Left kidney (tissue), 8 donors: ENCODE measurements around the gene HEATR9. TPM values are rescaled to one million over a fixed set of nuclear protein-coding genes. Genes with fewer than 3 reads are reported as not detected.
A peak's percentile ranks its signal among the peaks of the same experiment; 100 is the strongest.
"Not testable (repeated sequence)": the region's sequence is repeated elsewhere in the genome, so short reads cannot be mapped to it uniquely, and the experiment has no call there.

Source experiments
- DNase-seq: peaks from one replicate; pipeline ENCODE4 v3.0.0-alpha.2; 2013
- long read RNA-seq, 8 donors: transcript quantifications; one replicate each; lab custom pipeline, GENCODE V29; 2026
- polyA plus RNA-seq: library from polyadenylated mRNA; unstranded; fragments of 120-200 nt; gene quantifications from one replicate; pipeline ENCODE4 v1.2.1, GENCODE V29; 2013; ENCODE audit not compliant: insufficient read length

The HEATR9 gene, protein sequence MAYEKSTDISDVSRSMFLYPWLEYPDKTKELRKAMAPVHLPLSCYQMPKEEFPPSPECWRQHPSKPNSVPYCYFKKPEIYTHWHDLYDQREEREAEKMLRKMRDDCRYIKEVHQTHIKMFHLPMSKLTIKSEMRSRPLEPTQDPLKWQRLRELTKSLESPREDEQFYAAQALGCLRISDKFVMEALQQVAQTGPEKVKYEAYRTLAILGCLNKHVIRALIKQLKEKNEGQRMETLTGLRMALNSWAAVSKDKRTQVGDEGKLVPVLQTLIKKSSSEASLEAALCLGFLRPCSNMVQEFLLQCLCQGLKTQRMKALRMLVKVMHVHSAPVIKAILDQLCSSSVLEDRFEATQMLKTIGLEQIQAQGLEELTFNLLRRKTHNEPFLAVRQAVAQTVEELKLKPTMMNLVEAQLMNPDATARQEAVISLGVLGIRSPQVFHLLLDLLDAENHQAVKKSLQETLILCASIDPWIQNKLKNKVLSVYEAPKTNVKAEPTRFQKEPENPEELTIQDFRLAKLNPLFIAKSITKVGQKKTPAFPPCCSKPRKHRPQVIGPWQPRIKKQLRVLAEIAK
- polyA plus RNA-seq, result 0.20 TPM
- long read RNA-seq, donor 1, result 0 reads
- long read RNA-seq, donor 2, result 0 reads
- long read RNA-seq, donor 3, result 0 reads
- long read RNA-seq, donor 4, result 0 reads
- long read RNA-seq, donor 5, result 0 reads
- long read RNA-seq, donor 6, result 0 reads
- long read RNA-seq, donor 7, result 0 reads
- long read RNA-seq, donor 8, result 0 reads

DNA sequence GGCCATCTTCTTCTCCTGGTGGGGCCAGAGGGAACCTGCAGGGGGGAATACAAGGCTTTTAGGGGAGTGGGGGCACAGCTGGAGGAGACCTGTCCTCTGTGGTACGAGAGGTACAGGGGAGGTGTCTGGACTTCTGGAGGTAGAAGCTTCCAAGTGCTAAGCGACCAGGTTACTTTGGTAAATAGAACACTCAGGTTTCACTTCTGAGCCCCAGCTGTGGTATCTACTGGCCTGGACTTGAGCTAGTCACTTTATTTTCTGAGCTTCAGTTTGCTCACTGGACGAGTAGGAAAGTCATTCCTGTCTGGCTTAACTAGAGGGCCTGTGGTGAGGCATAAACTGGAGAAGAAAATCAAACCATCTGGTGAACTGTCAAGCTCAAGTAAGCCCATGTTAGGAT, at the start of gene HEATR9:
Gene HEATR9 (minus strand): TSS at position 155 of the 400 bp plus-strand sequence. CDS start 149 bp downstream, at position 6.
- DNase-seq, result no peak

DNA sequence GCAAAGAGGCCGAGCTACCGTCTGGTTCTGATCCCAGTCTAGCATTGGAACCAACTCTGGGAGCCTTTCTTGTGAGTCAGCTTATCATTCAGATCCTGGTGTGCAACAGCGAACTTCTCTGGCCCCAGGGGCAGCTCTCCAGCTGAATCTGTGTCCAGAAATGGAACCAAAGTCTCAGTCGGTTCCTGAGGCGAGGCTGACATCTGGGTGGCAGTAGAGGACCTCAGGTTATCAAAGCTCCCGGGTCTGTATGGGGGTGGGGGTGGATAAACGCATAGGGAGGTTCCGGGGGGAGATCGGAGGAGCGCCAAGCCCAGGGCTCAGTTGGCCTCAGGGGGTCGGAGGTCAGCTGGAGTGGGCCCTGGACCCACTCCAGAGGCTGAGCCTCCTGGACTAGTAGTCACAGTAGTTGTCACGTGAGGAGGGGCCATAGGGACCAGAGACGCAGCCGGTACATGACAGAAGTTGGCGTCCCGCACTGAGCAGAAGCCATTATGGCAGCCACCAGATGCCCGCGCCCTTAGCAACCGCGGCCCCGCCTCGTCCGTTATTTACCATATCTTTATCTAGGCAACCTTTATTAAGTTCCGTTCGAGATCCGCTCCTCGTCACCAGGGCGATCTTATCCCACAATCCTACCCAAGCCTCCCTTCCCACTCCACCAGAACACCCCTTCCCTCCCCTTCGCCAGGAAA, 49.0 kb upstream of the HEATR9 start:
- no peak for DNase-seq

DNA sequence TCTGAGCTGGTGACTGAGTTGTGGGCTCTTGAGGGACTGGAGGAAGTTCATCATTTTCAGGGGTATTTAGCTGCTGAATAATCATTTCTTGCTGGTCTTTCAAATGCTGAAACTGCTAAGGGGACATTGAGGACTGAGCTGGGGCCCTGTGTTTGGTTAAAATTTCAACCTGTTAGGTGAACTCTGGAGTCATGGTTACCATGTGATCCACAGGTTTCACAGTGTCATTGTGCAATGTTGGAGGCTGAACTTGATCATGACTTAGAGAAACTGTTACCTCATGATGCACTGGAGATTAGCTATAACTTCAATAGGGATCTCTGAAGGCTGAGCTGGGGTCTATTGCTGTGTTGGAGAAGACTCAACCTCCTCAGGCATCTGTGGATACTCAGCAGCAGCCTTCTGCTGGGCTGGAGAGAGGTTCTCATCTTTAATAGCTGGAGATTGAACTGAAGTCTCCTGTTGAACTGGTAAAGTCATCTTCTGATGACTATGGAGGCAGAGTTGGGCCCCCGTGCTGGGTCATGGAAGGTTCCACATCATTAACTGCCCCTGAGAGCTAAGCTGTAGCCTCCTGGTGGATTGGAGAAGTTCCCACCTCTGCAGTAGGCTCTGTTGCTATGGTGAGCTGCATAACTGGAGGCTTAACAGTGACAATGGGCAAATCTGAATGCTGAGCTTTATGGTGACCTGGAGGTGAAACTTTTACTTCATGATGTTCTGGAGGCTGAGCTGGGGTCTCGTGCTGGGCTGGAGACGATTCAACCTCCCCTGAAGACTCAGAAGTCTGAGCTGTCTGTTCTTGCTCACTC, 46.7 kb upstream of the HEATR9 start:
- no peak for DNase-seq

GRCh38 chr17:35914354-35914753, 45.7 kb upstream of the HEATR9 start:
- DNase-seq, result no peak

GRCh38 chr17:35913609-35914008, 44.9 kb upstream of the HEATR9 start:
- no peak for DNase-seq

- DNase-seq, result no peak
These were observed 44.3 kb upstream of the HEATR9 start for GRCh38 chr17:35912942-35913341.

DNA sequence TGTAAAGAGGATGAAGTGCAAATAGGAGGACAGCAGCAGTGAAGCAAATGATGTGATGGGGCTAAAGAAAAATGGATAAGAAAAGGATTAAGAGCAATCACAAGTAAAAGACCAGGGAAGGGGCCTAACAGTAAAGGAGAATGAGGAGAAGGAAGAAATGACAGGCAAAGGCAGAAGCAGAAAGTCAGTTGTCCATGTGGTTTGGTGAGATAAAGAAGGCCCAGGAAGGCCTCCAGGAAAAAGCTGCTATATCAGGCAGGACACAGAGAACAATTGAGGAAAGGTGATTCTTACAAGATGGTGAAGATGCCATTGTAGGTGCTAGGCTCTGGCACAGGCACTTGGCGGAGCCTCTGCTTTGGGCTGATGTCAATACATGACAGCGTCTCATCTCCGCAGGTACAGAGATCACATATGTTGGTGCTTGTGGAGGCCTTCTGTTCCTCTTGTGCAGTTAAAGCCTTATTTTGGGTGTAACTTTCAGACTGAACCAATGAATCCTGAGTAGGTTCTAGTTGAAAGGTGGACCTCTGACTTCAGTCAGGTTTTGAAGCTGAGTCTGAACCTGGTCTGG, 43.7 kb upstream of the HEATR9 start:
- DNase-seq, result no peak

- no peak for DNase-seq
These were observed 40.7 kb upstream of the HEATR9 start for GRCh38 chr17:35909408-35909807.

DNA sequence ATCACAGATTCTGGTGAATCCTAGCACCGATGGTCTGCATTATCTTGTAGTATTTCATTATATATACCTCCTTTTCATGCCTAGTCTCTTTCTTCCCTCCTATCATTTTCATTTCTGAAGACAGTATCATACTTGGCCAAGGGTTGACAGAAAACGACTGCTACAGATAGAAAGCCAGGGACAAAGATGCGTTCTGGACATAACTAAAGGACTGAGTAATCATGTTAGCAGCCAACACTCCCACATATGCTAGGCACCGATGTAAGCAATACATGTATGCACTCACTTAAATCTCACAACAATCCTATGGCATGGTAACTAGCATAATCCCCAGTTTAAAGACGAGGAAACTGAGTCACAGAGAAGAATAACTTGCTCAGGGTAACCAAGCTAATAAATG, 39.0 kb upstream of the HEATR9 start:
- no peak for DNase-seq

GRCh38 chr17:35906926-35907637, 38.4 kb upstream of the HEATR9 start:
- no peak for DNase-seq

GRCh38 chr17:35906191-35906925, 37.7 kb upstream of the HEATR9 start:
- no peak for DNase-seq

GRCh38 chr17:35903451-35903850, 34.8 kb upstream of the HEATR9 start:
- DNase-seq, result no peak

DNA sequence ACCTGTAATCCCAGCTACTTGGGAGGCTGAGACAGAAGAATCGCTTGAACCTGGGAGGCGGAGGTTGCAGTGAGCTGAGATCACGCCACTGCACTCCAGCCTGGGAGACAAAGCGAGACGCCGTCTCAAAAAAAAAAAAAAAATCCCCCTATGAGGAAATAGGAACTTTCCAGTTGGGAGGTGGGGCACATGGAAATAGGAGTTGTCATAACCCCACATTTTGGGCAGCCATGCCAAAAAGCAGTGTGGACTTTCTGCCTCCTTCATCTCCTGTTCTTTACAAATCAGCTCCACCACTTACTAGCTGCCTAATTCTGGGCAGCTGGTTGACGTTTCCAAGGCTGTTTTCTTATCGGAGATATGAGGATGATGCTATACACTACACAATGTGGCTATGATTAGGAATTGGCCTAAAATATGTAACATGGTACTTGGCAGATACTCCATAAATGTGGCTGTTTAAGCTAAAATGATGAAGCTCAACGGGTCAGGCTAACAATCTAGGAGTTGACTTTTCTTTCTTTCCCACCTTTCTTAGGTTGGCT, 33.0 kb upstream of the HEATR9 start:
- no peak for DNase-seq

DNA sequence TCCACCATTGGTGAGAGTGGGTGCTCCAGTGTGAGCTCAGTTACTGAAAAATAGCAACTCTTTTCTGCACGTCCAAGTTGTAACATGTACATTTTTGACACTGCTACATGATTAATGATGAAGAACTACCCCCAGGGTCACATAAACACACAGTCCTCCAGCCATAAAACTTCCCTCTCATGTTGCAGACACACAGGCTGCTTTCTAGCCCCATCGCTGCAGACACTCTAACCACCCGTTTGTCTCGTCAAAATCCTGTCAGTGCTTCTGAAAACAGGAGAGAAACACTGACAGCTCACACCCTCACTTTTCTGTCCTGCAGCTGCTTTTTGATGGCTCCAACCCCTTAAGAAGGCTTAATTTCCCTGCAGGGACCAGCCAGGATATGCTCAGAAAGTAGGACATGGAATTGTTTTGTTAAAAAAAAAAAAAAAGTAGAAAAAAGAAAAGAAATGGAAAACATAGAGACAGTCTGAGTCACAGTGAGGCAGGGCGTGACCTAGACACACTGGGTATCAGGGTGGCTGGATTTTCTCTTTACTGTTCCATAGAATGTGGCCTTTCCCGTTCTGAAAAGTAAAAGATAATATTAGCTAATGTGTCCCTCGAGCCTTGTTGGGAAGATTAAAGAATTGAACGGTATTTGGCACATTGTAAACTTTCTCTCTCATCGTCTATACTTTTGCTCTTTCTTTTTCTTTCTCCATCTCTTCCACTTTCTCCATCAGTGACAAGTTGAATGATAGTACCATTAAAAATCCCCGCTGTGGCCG, 32.2 kb upstream of the HEATR9 start:
- peak; percentile 51 for DNase-seq

DNA sequence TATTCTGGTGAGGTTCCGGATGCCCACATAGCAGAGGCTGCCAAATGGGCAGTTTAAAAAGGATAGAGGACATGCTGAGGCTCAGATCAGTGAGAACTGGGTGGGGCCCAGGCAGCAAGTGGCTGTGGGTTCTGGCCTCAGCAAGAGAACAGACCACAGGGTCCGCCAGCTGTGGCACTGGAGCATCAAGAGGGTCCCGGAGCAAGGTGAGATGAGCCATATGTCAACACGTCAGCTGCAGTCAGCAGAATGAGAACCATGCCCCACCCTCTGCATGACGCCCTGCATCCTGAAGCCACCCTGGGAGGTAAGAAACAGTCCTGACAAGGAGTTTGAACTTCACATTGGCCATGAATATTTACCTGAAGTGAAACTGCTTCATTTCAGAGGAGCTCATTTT, 31.6 kb upstream of the HEATR9 start:
- no peak for DNase-seq

- DNase-seq, result no peak
These were observed 29.8 kb upstream of the HEATR9 start for GRCh38 chr17:35898283-35899070.

DNA sequence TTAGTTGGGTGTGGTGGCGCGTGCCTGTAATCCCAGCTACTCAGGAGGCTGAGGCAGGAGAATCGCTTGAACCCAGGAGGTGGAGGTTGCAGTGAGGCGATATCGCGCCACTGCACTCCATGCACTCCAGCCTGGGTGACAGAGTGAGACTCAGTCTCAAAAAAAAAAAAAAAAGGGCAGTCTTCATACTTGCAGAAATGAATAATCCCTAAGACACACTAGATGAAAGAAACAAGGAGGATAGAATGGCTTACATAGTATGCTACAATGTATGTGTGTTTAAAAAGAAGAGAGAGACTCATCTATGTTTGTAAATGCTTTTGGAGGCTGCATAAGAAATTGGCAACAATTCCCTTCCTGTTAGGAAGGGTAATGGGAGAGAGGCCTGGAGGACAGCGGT, 29.1 kb upstream of the HEATR9 start:
- DNase-seq, result not testable (repeated sequence)
